H1 (cell line): ENCODE results near the gene ADK. TPM values are rescaled to one million over a fixed set of nuclear protein-coding genes. Genes with fewer than 3 reads are reported as not detected.

ENCODE experiments used
- CTCF ChIA-PET: fragments of 300-600 bp; sonication (Branson Sonifier 250); formaldehyde crosslinking; loops from one replicate; lab custom pipeline; 2021; ENCODE audit not compliant: partially characterized antibody; lab: Charles Lee
- POLR2A ChIA-PET: fragments of 300-600 bp; sonication (Branson Sonifier 250); formaldehyde crosslinking; loops from one replicate; lab custom pipeline; 2021; ENCODE audit warnings: inconsistent platforms; ENCODE audit not compliant: partially characterized antibody; lab: Charles Lee
- DNase-seq, 2 experiments: peaks; one replicate each; pipeline versions ENCODE4 v3.0.0 to v3.0.0-alpha.2; 2010 to 2022; ENCODE audit warnings: low spot score in 2 of 2, low read depth in 1 of 2, mixed read lengths in 1 of 2
- FAIRE-seq: peaks from 2 replicates; lab custom pipeline; 2011; peaks lifted over from hg19 to GRCh38; lab: Jason Lieb, UNC
- H2AFZ ChIP-seq: 2 replicates; pipeline ENCODE4 v1.8.1; 2012; ENCODE audit warnings: low read length, inconsistent platforms
- H2AK5ac ChIP-seq: 2 replicates; pipeline ENCODE4 v1.6.1; 2013; ENCODE audit warnings: low read depth, low read length
- H2BK120ac ChIP-seq: replicated peaks from 2 replicates; pipeline ENCODE3; 2013; ENCODE audit warnings: low read depth, low read length, inconsistent platforms
- H2BK12ac ChIP-seq: 2 replicates; pipeline ENCODE4 v1.6.1; 2013; ENCODE audit warnings: low read depth, low read length
- H2BK15ac ChIP-seq: 2 replicates; pipeline ENCODE4 v1.6.1; 2013; ENCODE audit warnings: low read length
- H2BK20ac ChIP-seq: 2 replicates; pipeline ENCODE4 v1.6.1; 2013; ENCODE audit warnings: low read length
- H2BK5ac ChIP-seq: 2 replicates; pipeline ENCODE4 v1.6.1; 2013; ENCODE audit warnings: low read depth, low read length
- H3K14ac ChIP-seq: 2 replicates; pipeline ENCODE4 v1.6.1; 2013; ENCODE audit warnings: inconsistent platforms; ENCODE audit not compliant: insufficient read length
- H3K18ac ChIP-seq: 2 replicates; pipeline ENCODE4 v1.6.1; 2013; ENCODE audit warnings: low read length; ENCODE audit errors: extremely low read depth
- H3K23ac ChIP-seq: 2 replicates; pipeline ENCODE4 v1.6.1; 2013; ENCODE audit warnings: inconsistent platforms; ENCODE audit not compliant: insufficient read length
- H3K23me2 ChIP-seq: 2 replicates; pipeline ENCODE4 v1.6.1; 2013; ENCODE audit warnings: low read depth, low read length
- H3K27ac ChIP-seq: 2 replicates; pipeline ENCODE4 v1.6.1; 2011; ENCODE audit warnings: low read depth, low read length, inconsistent platforms
- H3K27me3 ChIP-seq, 4 experiments: replicated peaks in 1 of 4; 1 replicate in 1 of 4; 2 replicates in 3 of 4; pipeline versions ENCODE4 v1.6.1 to v1.8.1; 2011 to 2013; ENCODE audit warnings: low read length in 3 of 4, mild to moderate bottlenecking in 3 of 4, inconsistent platforms in 2 of 4, mixed read lengths in 2 of 4, moderate library complexity in 1 of 4; ENCODE audit not compliant: control insufficient read depth in 3 of 4, insufficient read depth in 3 of 4; ENCODE audit errors: extremely low read depth in 1 of 4
- H3K36me3 ChIP-seq, 4 experiments: 2 replicates each; pipeline versions ENCODE4 v1.6.1 to v1.8.1; 2011 to 2013; ENCODE audit warnings: mild to moderate bottlenecking in 4 of 4, low read length in 3 of 4, moderate library complexity in 2 of 4, control low read depth in 1 of 4, inconsistent platforms in 1 of 4; ENCODE audit not compliant: insufficient read depth in 4 of 4, control insufficient read depth in 2 of 4
- H3K4ac ChIP-seq: replicated peaks from 2 replicates; pipeline ENCODE3; 2013; ENCODE audit warnings: low read length, low read depth, mixed read lengths, inconsistent platforms; ENCODE audit not compliant: insufficient read length
- H3K4me1 ChIP-seq, 4 experiments: replicated peaks in 1 of 4; 1 replicate in 1 of 4; 2 replicates in 3 of 4; pipeline versions ENCODE4 v1.6.1 to v1.8.1; 2011 to 2013; ENCODE audit warnings: low read length in 3 of 4, inconsistent platforms in 2 of 4, mixed read lengths in 1 of 4; ENCODE audit not compliant: insufficient read depth in 4 of 4, control insufficient read depth in 3 of 4
- H3K4me2 ChIP-seq, 2 experiments: 2 replicates each; pipeline versions ENCODE4 v1.6.1 to v1.8.1; 2011 to 2013; ENCODE audit warnings: low read depth in 2 of 2, low read length in 2 of 2, control low read depth in 1 of 2, inconsistent platforms in 1 of 2, mild to moderate bottlenecking in 1 of 2; ENCODE audit not compliant: insufficient read depth in 1 of 2
- H3K4me3 ChIP-seq, 4 experiments: fragments of 200-600, 300-600 bp in 1 of 4; sonication (generic), shearing (Covaris generic), sonication (Bioruptor Twin) in 1 of 4; 2 replicates each; pipeline versions ENCODE4 v1.5.1 to v1.8.1; 2011 to 2016; ENCODE audit warnings: low read length in 4 of 4, low read depth in 3 of 4, control low read depth in 2 of 4, inconsistent platforms in 2 of 4, mild to moderate bottlenecking in 2 of 4, mixed read lengths in 1 of 4, moderate library complexity in 1 of 4; ENCODE audit not compliant: insufficient read depth in 2 of 4; ENCODE audit errors: extremely low read depth in 1 of 4
- H3K56ac ChIP-seq: replicated peaks from 2 replicates; pipeline ENCODE3; 2013; ENCODE audit warnings: low read depth, mild to moderate bottlenecking, mixed read lengths, low read length, inconsistent platforms; ENCODE audit not compliant: insufficient read length
- H3K79me1 ChIP-seq: 2 replicates; pipeline ENCODE4 v1.6.1; 2013; ENCODE audit warnings: low read depth, low read length, control low read depth
- H3K79me2 ChIP-seq, 2 experiments: 2 replicates each; pipeline versions ENCODE4 v1.6.1 to v1.8.1; 2012 to 2013; ENCODE audit warnings: low read length in 2 of 2, mild to moderate bottlenecking in 2 of 2, inconsistent platforms in 1 of 2; ENCODE audit not compliant: insufficient read depth in 2 of 2, control insufficient read depth in 1 of 2
- H3K9ac ChIP-seq, 4 experiments: replicated peaks in 1 of 4; 1 replicate in 1 of 4; 2 replicates in 3 of 4; pipeline versions ENCODE4 v1.6.1 to v1.8.1; 2011 to 2013; ENCODE audit warnings: low read depth in 3 of 4, low read length in 3 of 4, control low read depth in 2 of 4, mild to moderate bottlenecking in 2 of 4, moderate library complexity in 2 of 4, inconsistent platforms in 1 of 4; ENCODE audit errors: extremely low read depth in 1 of 4
- H3K9me3 ChIP-seq, 2 experiments: 2 replicates each; pipeline versions ENCODE4 v1.6.1 to v1.8.1; 2012 to 2013; ENCODE audit warnings: mild to moderate bottlenecking in 2 of 2, moderate library complexity in 2 of 2, control low read depth in 1 of 2, inconsistent platforms in 1 of 2, low read depth in 1 of 2, low read length in 1 of 2, mixed read lengths in 1 of 2; ENCODE audit not compliant: insufficient read depth in 2 of 2
- H4K20me1 ChIP-seq, 2 experiments: replicated peaks in 1 of 2; 2 replicates each; pipeline versions ENCODE3 to v1.8.1; 2011 to 2013; ENCODE audit warnings: inconsistent platforms in 2 of 2, low read length in 2 of 2, mild to moderate bottlenecking in 1 of 2; ENCODE audit not compliant: insufficient read depth in 2 of 2, control insufficient read depth in 1 of 2
- H4K5ac ChIP-seq: 2 replicates; pipeline ENCODE4 v1.6.1; 2013; ENCODE audit warnings: low read length, low read depth, mixed read lengths, inconsistent platforms; ENCODE audit not compliant: insufficient read length
- H4K8ac ChIP-seq: 2 replicates; pipeline ENCODE4 v1.8.0; 2013; ENCODE audit warnings: mild to moderate bottlenecking, moderate library complexity, low read length, inconsistent platforms; ENCODE audit not compliant: insufficient read depth; ENCODE audit errors: extremely low read depth
- H4K91ac ChIP-seq: replicated peaks from 2 replicates; pipeline ENCODE3; 2013; ENCODE audit warnings: low read length, mixed read lengths, inconsistent platforms; ENCODE audit not compliant: insufficient read length
- JUN ChIP-seq: IDR thresholded peaks from 2 replicates; pipeline ENCODE4 v1.6.1; 2011; ENCODE audit warnings: low read depth, mild to moderate bottlenecking, improper control_type of control experiment, low read length
- SP2 ChIP-seq: IDR thresholded peaks from 2 replicates; pipeline ENCODE4 v1.6.1; 2012; ENCODE audit warnings: mild to moderate bottlenecking, low read length, inconsistent platforms
- SUZ12 ChIP-seq: fragments of 200-600 bp; sonication (generic); IDR thresholded peaks from 2 replicates; pipeline ENCODE4 v1.6.1; 2012; ENCODE audit warnings: mild to moderate bottlenecking, inconsistent platforms, low read length, moderate library complexity, mixed read lengths
- TAF1 ChIP-seq: IDR thresholded peaks from 2 replicates; pipeline ENCODE4 v1.6.1; 2011; ENCODE audit warnings: mild to moderate bottlenecking, low read depth, low read length
- YY1 ChIP-seq: IDR thresholded peaks from 2 replicates; pipeline ENCODE4 v1.6.1; 2011; ENCODE audit warnings: low read depth, mild to moderate bottlenecking, low read length
- WGBS, 2 experiments: shearing (Covaris generic) in 1 of 2; methylation state at CpG; one replicate each; pipeline versions ENCODE4 v1.1.6 to v1.1.7; 2013 to 2015; ENCODE audit warnings: low lambda C conversion rate in 2 of 2, mixed read lengths in 2 of 2, inconsistent platforms in 1 of 2, low coverage in 1 of 2, missing lambda C conversion rate in 1 of 2; ENCODE audit not compliant: insufficient replicate concordance in 2 of 2, insufficient coverage in 1 of 2, insufficient read length in 1 of 2; ENCODE audit errors: extremely low coverage in 1 of 2, missing lambda C conversion rate in 1 of 2; 5-methylcytosine and 5-hydroxymethylcytosine counted together
- polyA plus RNA-seq, 7 experiments: library from polyadenylated mRNA; depleted of rRNA in 3 of 7; stranded (reverse) in 5 of 7; unstranded in 2 of 7; fragments of >200 nt in 5 of 7; fragments of 200-250 nt in 2 of 7; gene quantifications; 1 replicate in 5 of 7; 2 replicates in 1 of 7; 4 replicates in 1 of 7; pipeline versions ENCODE4 v1.2.1 to v1.2.3, GENCODE V29; 2011 to 2013; ENCODE audit warnings: missing spikeins in 2 of 7, mixed read lengths in 2 of 7
- total RNA-seq: library from RNA; stranded (reverse); fragmentation: NEBNext Ultra II Directional; extraction: Animal tissue kit (Norgen Biotek cat#: 25700); gene quantifications from 2 replicates; pipeline ENCODE4 v1.2.1, GENCODE V29; 2021

ADK gene
- total and polyA plus RNA-seq, 2 of the 8 experiments (the other 6 are each of a cell fraction or from before 2014, with no cell fraction given), result 12.3 to 42.4 TPM

DNA sequence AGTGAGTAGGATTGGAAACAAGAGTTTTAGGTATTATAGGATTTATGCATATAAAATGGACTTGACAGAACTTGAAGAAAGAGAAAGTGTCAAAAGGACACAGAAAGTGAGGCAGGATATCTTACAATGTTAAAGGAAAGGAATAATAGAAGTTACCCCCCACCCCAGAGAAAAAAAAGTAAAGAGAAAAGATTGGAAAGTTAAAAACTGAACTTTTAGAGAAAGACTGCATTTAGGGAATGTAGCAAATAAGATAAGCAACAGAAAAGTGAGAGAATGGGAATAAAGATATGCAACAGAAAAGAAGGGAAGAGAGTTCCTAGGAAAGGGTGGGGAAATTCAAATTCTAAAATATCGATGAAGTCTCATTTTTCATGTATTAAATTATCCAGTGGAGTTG lies 424.9 kb downstream of the ADK start:
- H3K9ac ChIP-seq, result no peak overlapping the region
- H4K20me1 ChIP-seq, result no peaks in the 10 kb centered on the region
- H3K4me2 ChIP-seq, result no peak overlapping the region
- TF ChIP-seq SP2, result no peak
- no peak for TF ChIP-seq YY1
- no peak for TF ChIP-seq JUN
- TF ChIP-seq TAF1, result no peak
- no peak for TF ChIP-seq SUZ12
- ChIA-PET POLR2A (no interaction called here), CTCF (no interaction called here)
- no peak overlapping the region for H3K56ac ChIP-seq
- peak overlapping the region; percentile 64; the same call in 1 of the 2 replicates for H2BK20ac ChIP-seq
- H3K9me3 ChIP-seq, result peaks cover 14 to 19% of the 10 kb centered on the region in 2 experiments
- H3K36me3 ChIP-seq, result peaks cover 0 to 8% (median 0%) of the 10 kb centered on the region in 4 experiments; a peak in 1 of 8 replicates
- H4K5ac ChIP-seq, result no peak overlapping the region
- no peak overlapping the region for H4K8ac ChIP-seq
- H3K79me1 ChIP-seq, result no peaks in the 10 kb centered on the region
- H3K27me3 ChIP-seq, result no peaks in the 10 kb centered on the region
- DNase-seq (no peak), FAIRE-seq (no peak)
- H2BK5ac ChIP-seq, result no peak overlapping the region
- peak overlapping the region; percentile 38 for H2BK120ac ChIP-seq
- WGBS, 2 experiments, result 79% methylated on average over 1 of the region's 1 CpG; no CpG with 5 or more reads in 1 of the 2 experiments
- H2AK5ac ChIP-seq, result no peak overlapping the region
- no peak overlapping the region for H3K18ac ChIP-seq
- no peak overlapping the region for H2BK15ac ChIP-seq
- no peak overlapping the region for H3K4ac ChIP-seq
- peaks cover 0 to 5% (median 2%) of the 10 kb centered on the region in 4 experiments; a peak in 2 of 7 replicates for H3K4me1 ChIP-seq
- H3K14ac ChIP-seq, result no peak overlapping the region
- H3K4me3 ChIP-seq, result peak overlapping the region in 1 of 4 experiments; percentile 1; a peak in 1 of 8 replicates
- H3K23me2 ChIP-seq, result no peaks in the 10 kb centered on the region; the same call in 1 of the 2 replicates
- no peak overlapping the region for H2BK12ac ChIP-seq
- no peak overlapping the region for H3K27ac ChIP-seq
- H3K23ac ChIP-seq, result no peak overlapping the region
- no peak overlapping the region for H4K91ac ChIP-seq
- H2AFZ ChIP-seq, result no peak overlapping the region
- no peaks in the 10 kb centered on the region for H3K79me2 ChIP-seq
